Gastrocnemius medialis (tissue), 4 donors: ENCODE results near the gene RAPGEF2. TPM values are rescaled to one million over a fixed set of nuclear protein-coding genes. Genes with fewer than 3 reads are reported as not detected.

Experiments
- ATAC-seq, 2 donors: fragments of 150-250 bp; one replicate each; pipeline ENCODE4 v1.9.1; 2016
- DNase-seq, 2 donors: peaks; one replicate each; pipeline ENCODE4 v3.0.0-alpha.2; 2019
- H3K27ac ChIP-seq, 4 donors: fragments of 200-600 bp; sonication (generic); 1 replicate in 1 of 4; 2 replicates in 3 of 4; pipeline ENCODE4 v1.5.1; 2016 to 2018; ENCODE audit warnings: mild to moderate bottlenecking in 2 of 4, moderate library complexity in 1 of 4
- H3K27me3 ChIP-seq, 3 donors: fragments of 200-600 bp; sonication (generic) in 2 of 3; 1 replicate in 1 of 3; 2 replicates in 2 of 3; pipeline versions ENCODE4 v1.5.1 to v1.6.0; 2016 to 2019; ENCODE audit warnings: mild to moderate bottlenecking in 1 of 3, moderate library complexity in 1 of 3
- H3K36me3 ChIP-seq, 2 donors: fragments of 200-600 bp; sonication (generic) in 1 of 2; one replicate each; pipeline ENCODE4 v1.5.1; 2017 to 2018
- H3K4me1 ChIP-seq, 2 donors: fragments of 200-600 bp; sonication (generic) in 1 of 2; one replicate each; pipeline ENCODE4 v1.5.1; 2016 to 2017; ENCODE audit warnings: mild to moderate bottlenecking in 2 of 2
- H3K4me3 ChIP-seq, 4 donors: fragments of 200-600 bp; sonication (generic) in 3 of 4; 1 replicate in 1 of 4; 2 replicates in 3 of 4; pipeline ENCODE4 v1.5.1; 2016 to 2019; ENCODE audit warnings: mild to moderate bottlenecking in 2 of 4
- H3K9me3 ChIP-seq, 3 donors: fragments of 200-600 bp; sonication (generic) in 2 of 3; 1 replicate in 1 of 3; 2 replicates in 2 of 3; pipeline ENCODE4 v1.5.1; 2016 to 2019
- POLR2A ChIP-seq, 2 donors: fragments of 450-650 bp; IDR thresholded peaks; one replicate each; pipeline ENCODE4 v1.6.1; 2017; ENCODE audit warnings: antibody characterized with exemption in 2 of 2, mild to moderate bottlenecking in 2 of 2, moderate library complexity in 2 of 2
- in situ Hi-C, 4 donors: fragments of 200-750 bp; cut with MboI; loops; one replicate each; pipeline versions ENCODE4 v1.15.0 to v1.8.0; 2017; ENCODE audit warnings: low sequenced_read_pairs in 4 of 4
- intact Hi-C: fragments of 100-400 bp; cut with DNase I; formaldehyde crosslinking; loops from one replicate; pipeline ENCODE4 v1.15.1; 2023; ENCODE audit warnings: low total_unique reads
- total RNA-seq, 4 donors: library from RNA; depleted of rRNA; stranded (reverse); fragments of >200 nt; gene quantifications; one replicate each; pipeline versions ENCODE4 v1.1.0 to v1.2.3, GENCODE V29; 2016
- TF ChIP-seq, protein P1 (sequence below), 5 experiments: fragments of 450-650 bp in 3 of 5; fragments of 200-600 bp in 2 of 5; sonication (generic) in 2 of 5; IDR thresholded peaks in 4 of 5; conservative IDR thresholded peaks in 1 of 5; 1 replicate in 4 of 5; 2 replicates in 1 of 5; pipeline ENCODE4 v1.5.1; 2016 to 2019; ENCODE audit warnings: antibody characterized with exemption in 5 of 5, mild to moderate bottlenecking in 3 of 5, moderate library complexity in 3 of 5

RAPGEF2 gene
- total RNA-seq, 4 donors from 2014 or later, result 32.9 to 42.3 (median 38.7) TPM

- no peaks in the 10 kb centered on the region for H3K36me3 ChIP-seq
- intact Hi-C loops (no loop called here), in situ Hi-C loops (no loop called here)
- ATAC-seq (no peak), DNase-seq (no peak)
- no peak for TF ChIP-seq POLR2A (IDR thresholded peaks at IDR 0.05)
- TF ChIP-seq, protein P1, sequence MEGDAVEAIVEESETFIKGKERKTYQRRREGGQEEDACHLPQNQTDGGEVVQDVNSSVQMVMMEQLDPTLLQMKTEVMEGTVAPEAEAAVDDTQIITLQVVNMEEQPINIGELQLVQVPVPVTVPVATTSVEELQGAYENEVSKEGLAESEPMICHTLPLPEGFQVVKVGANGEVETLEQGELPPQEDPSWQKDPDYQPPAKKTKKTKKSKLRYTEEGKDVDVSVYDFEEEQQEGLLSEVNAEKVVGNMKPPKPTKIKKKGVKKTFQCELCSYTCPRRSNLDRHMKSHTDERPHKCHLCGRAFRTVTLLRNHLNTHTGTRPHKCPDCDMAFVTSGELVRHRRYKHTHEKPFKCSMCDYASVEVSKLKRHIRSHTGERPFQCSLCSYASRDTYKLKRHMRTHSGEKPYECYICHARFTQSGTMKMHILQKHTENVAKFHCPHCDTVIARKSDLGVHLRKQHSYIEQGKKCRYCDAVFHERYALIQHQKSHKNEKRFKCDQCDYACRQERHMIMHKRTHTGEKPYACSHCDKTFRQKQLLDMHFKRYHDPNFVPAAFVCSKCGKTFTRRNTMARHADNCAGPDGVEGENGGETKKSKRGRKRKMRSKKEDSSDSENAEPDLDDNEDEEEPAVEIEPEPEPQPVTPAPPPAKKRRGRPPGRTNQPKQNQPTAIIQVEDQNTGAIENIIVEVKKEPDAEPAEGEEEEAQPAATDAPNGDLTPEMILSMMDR (IDR thresholded peaks at IDR 0.05 in 4 of 5, conservative IDR thresholded peaks at IDR 0.05 in 1 of 5), result no peak
- H3K9me3 ChIP-seq, result no peaks in the 10 kb centered on the region
- no peaks in the 10 kb centered on the region for H3K27me3 ChIP-seq
- H3K4me3 ChIP-seq, result no peak overlapping the region
- peaks cover 13 to 15% of the 10 kb centered on the region in 2 donors for H3K4me1 ChIP-seq
- H3K27ac ChIP-seq, result no peak overlapping the region
Observed at GRCh38 chr4:159117564-159117963, 14.7 kb downstream of the RAPGEF2 start.

- ATAC-seq, result no peak
- intact Hi-C loops (no loop called here), in situ Hi-C loops (no loop called here)
- TF ChIP-seq, protein P1 (IDR thresholded peaks at IDR 0.05 in 4 of 5, conservative IDR thresholded peaks at IDR 0.05 in 1 of 5), result no peak
- TF ChIP-seq POLR2A (IDR thresholded peaks at IDR 0.05), result no peak
- H3K4me3 ChIP-seq, result no peak overlapping the region
- no peak overlapping the region for H3K27ac ChIP-seq
- H3K9me3 ChIP-seq, result no peaks in the 10 kb centered on the region
- H3K36me3 ChIP-seq, result no peaks in the 10 kb centered on the region
- no peaks in the 10 kb centered on the region for H3K27me3 ChIP-seq
- peaks cover 13 to 15% of the 10 kb centered on the region in 2 donors for H3K4me1 ChIP-seq
- no peak for DNase-seq
Observed at GRCh38 chr4:159117968-159118367, 15.1 kb downstream of the RAPGEF2 start.

DNA sequence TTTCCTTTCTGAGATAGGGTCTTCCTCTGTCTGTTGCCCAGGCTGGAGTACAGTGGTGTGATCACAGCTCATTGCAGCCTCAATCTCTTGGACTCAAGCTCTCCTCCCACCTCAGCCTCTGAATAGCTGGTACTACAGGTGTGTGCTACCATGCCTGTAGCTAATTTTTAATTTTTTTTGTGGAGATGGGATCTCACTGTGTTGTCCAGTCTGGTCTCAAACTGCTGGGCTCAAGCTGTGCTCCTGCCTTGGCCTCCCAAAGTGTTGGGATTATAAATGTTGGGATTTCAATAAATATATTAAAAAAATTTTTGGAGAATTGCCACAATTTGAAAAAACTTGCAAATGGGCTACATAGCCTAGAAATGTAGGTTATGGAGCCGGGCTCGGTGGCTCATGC is 18.5 kb downstream of the RAPGEF2 start:
- Histone ChIP-seq H3K9me3 (no peaks in the 10 kb centered on the region), H3K27me3 (no peaks in the 10 kb centered on the region), H3K27ac (no peak overlapping the region), H3K4me3 (no peak overlapping the region), H3K36me3 (no peaks in the 10 kb centered on the region), H3K4me1 (peaks cover 13 to 24% of the 10 kb centered on the region in 2 donors)
- intact Hi-C loops (no loop called here), in situ Hi-C loops (no loop called here)
- no peak for DNase-seq
- no peak for ATAC-seq
- TF ChIP-seq POLR2A (IDR thresholded peaks at IDR 0.05), result no peak
- TF ChIP-seq, protein P1 (IDR thresholded peaks at IDR 0.05 in 4 of 5, conservative IDR thresholded peaks at IDR 0.05 in 1 of 5), result no peak

GRCh38 chr4:159126716-159127115 is 23.8 kb downstream of the RAPGEF2 start:
- H3K4me3 ChIP-seq, result no peak overlapping the region
- H3K27ac ChIP-seq, result no peak overlapping the region
- no peaks in the 10 kb centered on the region for H3K27me3 ChIP-seq
- no peak for ATAC-seq
- H3K4me1 ChIP-seq, result peaks cover 9 to 27% of the 10 kb centered on the region in 2 donors
- in situ Hi-C loops, result no loop called here
- H3K9me3 ChIP-seq, result no peaks in the 10 kb centered on the region
- intact Hi-C loops, result no loop called here
- TF ChIP-seq, protein P1 (IDR thresholded peaks at IDR 0.05 in 4 of 5, conservative IDR thresholded peaks at IDR 0.05 in 1 of 5), result no peak
- no peak for DNase-seq
- H3K36me3 ChIP-seq, result no peaks in the 10 kb centered on the region
